ENCODE results near the gene OTOP3.

DNA sequence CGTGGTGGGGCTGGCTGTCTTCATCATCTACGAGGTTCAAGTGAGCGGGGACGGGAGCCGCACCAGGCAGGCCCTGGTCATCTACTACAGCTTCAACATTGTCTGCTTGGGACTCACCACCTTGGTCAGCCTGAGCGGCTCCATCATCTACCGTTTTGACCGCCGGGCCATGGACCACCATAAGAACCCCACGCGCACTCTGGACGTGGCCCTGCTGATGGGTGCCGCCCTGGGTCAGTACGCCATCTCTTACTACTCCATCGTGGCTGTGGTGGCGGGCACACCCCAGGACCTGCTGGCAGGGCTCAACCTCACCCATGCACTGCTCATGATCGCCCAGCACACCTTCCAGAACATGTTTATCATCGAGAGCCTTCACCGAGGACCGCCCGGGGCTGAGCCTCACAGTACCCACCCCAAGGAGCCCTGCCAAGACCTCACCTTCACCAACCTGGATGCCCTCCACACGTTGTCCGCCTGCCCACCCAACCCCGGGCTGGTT lies 5.1 kb upstream of the OTOP3 start:
- TF ChIP-seq CTCF (IDR thresholded peaks at IDR 0.05), result no peak
- TF ChIP-seq E2F4 (CRISPR knock-in tag; IDR thresholded peaks at IDR 0.05; ENCODE audit: borderline replicate concordance, low read depth), result no peak
- TF ChIP-seq SP1 (CRISPR knock-in tag; conservative IDR thresholded peaks at IDR 0.05), result no peak
- no peak for TF ChIP-seq TP53 (CRISPR knock-in tag; IDR thresholded peaks at IDR 0.05)
- TF ChIP-seq, protein P1, sequence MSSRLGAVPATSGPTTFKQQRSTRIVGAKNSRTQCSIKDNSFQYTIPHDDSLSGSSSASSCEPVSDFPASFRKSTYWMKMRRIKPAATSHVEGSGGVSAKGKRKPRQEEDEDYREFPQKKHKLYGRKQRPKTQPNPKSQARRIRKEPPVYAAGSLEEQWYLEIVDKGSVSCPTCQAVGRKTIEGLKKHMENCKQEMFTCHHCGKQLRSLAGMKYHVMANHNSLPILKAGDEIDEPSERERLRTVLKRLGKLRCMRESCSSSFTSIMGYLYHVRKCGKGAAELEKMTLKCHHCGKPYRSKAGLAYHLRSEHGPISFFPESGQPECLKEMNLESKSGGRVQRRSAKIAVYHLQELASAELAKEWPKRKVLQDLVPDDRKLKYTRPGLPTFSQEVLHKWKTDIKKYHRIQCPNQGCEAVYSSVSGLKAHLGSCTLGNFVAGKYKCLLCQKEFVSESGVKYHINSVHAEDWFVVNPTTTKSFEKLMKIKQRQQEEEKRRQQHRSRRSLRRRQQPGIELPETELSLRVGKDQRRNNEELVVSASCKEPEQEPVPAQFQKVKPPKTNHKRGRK (CRISPR knock-in tag; IDR thresholded peaks at IDR 0.05; ENCODE audit: borderline replicate concordance), result no peak
- TF ChIP-seq GABPB1 (CRISPR knock-in tag; IDR thresholded peaks at IDR 0.05), result no peak
- TF ChIP-seq FOXK1 (CRISPR knock-in tag; IDR thresholded peaks at IDR 0.05), result no peak
- TF ChIP-seq ZNF263 (CRISPR knock-in tag; IDR thresholded peaks at IDR 0.05; ENCODE audit: low read depth), result no peak
- no peak for TF ChIP-seq ZNF219 (CRISPR knock-in tag; IDR thresholded peaks at IDR 0.05; ENCODE audit: borderline replicate concordance)
- TF ChIP-seq, protein P2, sequence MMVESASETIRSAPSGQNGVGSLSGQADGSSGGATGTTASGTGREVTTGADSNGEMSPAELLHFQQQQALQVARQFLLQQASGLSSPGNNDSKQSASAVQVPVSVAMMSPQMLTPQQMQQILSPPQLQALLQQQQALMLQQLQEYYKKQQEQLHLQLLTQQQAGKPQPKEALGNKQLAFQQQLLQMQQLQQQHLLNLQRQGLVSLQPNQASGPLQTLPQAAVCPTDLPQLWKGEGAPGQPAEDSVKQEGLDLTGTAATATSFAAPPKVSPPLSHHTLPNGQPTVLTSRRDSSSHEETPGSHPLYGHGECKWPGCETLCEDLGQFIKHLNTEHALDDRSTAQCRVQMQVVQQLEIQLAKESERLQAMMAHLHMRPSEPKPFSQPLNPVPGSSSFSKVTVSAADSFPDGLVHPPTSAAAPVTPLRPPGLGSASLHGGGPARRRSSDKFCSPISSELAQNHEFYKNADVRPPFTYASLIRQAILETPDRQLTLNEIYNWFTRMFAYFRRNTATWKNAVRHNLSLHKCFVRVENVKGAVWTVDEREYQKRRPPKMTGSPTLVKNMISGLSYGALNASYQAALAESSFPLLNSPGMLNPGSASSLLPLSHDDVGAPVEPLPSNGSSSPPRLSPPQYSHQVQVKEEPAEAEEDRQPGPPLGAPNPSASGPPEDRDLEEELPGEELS (CRISPR knock-in tag; IDR thresholded peaks at IDR 0.05), result no peak
- no peak for TF ChIP-seq ESRRA (CRISPR knock-in tag; IDR thresholded peaks at IDR 0.05; ENCODE audit: borderline replicate concordance)
- no peak for TF ChIP-seq ETV6 (CRISPR knock-in tag; IDR thresholded peaks at IDR 0.05)
